Colonic mucosa (tissue), 4 donors: ENCODE data around the gene ADAMTS5. TPM values are rescaled to one million over a fixed set of nuclear protein-coding genes. Genes with fewer than 3 reads are reported as not detected.
A peak's percentile ranks its signal among the peaks of the same experiment; 100 is the strongest.

Source experiments
- DNase-seq: peaks from one replicate; pipeline ENCODE4 v3.0.0-alpha.2; 2020
- H3K27ac ChIP-seq: fragments of 200-600 bp; one replicate; pipeline ENCODE4 v1.8.0; 2021
- H3K27me3 ChIP-seq: fragments of 200-600 bp; one replicate; pipeline ENCODE4 v1.8.0; 2021
- H3K36me3 ChIP-seq: fragments of 200-600 bp; one replicate; pipeline ENCODE4 v1.8.0; 2021
- H3K4me1 ChIP-seq: fragments of 200-600 bp; one replicate; pipeline ENCODE4 v1.8.0; 2021; ENCODE audit warnings: mild to moderate bottlenecking
- H3K4me3 ChIP-seq: fragments of 200-600 bp; one replicate; pipeline ENCODE4 v1.8.0; 2021
- H3K9ac ChIP-seq, 2 donors: one replicate each; pipeline ENCODE4 v1.7.0; 2013; ENCODE audit warnings: control low read depth in 2 of 2, low read depth in 2 of 2, low read length in 2 of 2
- H3K9me3 ChIP-seq: fragments of 200-600 bp; one replicate; pipeline ENCODE4 v1.8.0; 2021
- CTCF ChIP-seq: fragments of 200-600 bp; IDR thresholded peaks from one replicate; pipeline ENCODE4 v1.8.0; 2022; ENCODE audit warnings: antibody characterized with exemption, mild to moderate bottlenecking
- intact Hi-C: fragments of 100-400 bp; cut with DNase I; formaldehyde crosslinking; loops from one replicate; pipeline ENCODE4 v1.14.1; 2022
- total RNA-seq, 2 donors: library from RNA; stranded (reverse); fragmentation: NEBNext Ultra II Directional in 1 of 2; extraction: Animal tissue kit (Norgen Biotek cat#: 25700) in 1 of 2; gene quantifications; one replicate each; pipeline ENCODE4 v1.2.1, GENCODE V29; 2021
- donor health status: healthy.
- donor health status: DM: no; HTN: no; CAD: no.
- donor health status: DM: no; HTN: no; CAD: no.

ADAMTS5 gene
- total RNA-seq, 2 donors from 2014 or later: 0.96 to 1.6 TPM

- Histone ChIP-seq H3K4me3 (no peak overlapping the region), H3K27me3 (no peaks in the 10 kb centered on the region), H3K9me3 (no peaks in the 10 kb centered on the region), H3K4me1 (no peaks in the 10 kb centered on the region), H3K27ac (no peak overlapping the region), H3K9ac (no peak overlapping the region), H3K36me3 (no peaks in the 10 kb centered on the region)
- TF ChIP-seq CTCF: no peak
- DNase-seq: no peak
- intact Hi-C loops: no loop called here
Measured at GRCh38 chr21:26948194-26948593, 18.7 kb downstream of the ADAMTS5 start.

- Histone ChIP-seq H3K9ac (no peak overlapping the region), H3K27ac (peak overlapping the region; percentile 9)
- intact Hi-C loops: no loop called here
Measured at GRCh38 chr21:26946744-26947446, 20.0 kb downstream of the ADAMTS5 start.

GRCh38 chr21:26945916-26946675, 20.8 kb downstream of the ADAMTS5 start:
- H3K4me3 ChIP-seq: no peak overlapping the region
- H3K9me3 ChIP-seq: no peaks in the 10 kb centered on the region
- intact Hi-C loops: no loop called here
- no peaks in the 10 kb centered on the region for H3K4me1 ChIP-seq
- TF ChIP-seq CTCF: no peak
- H3K27ac ChIP-seq: peak overlapping the region; percentile 9
- no peaks in the 10 kb centered on the region for H3K27me3 ChIP-seq
- no peaks in the 10 kb centered on the region for H3K36me3 ChIP-seq
- DNase-seq: no peak
- H3K9ac ChIP-seq: no peak overlapping the region

More at GRCh38 chr21:26946744-26947446, 20.0 kb downstream of the ADAMTS5 start:
- Histone ChIP-seq H3K4me3 (no peak overlapping the region), H3K9me3 (no peaks in the 10 kb centered on the region), H3K27me3 (no peaks in the 10 kb centered on the region), H3K36me3 (no peaks in the 10 kb centered on the region), H3K4me1 (no peaks in the 10 kb centered on the region)
- no peak for DNase-seq
- no peak for TF ChIP-seq CTCF

GRCh38 chr21:26943921-26944320, 23.0 kb downstream of the ADAMTS5 start:
- Histone ChIP-seq H3K27ac (no peak overlapping the region), H3K4me1 (no peaks in the 10 kb centered on the region), H3K9me3 (no peaks in the 10 kb centered on the region), H3K9ac (no peak overlapping the region), H3K27me3 (no peaks in the 10 kb centered on the region), H3K4me3 (no peak overlapping the region), H3K36me3 (no peaks in the 10 kb centered on the region)
- intact Hi-C loops: no loop called here
- TF ChIP-seq CTCF: no peak
- DNase-seq: no peak

- Histone ChIP-seq H3K27me3 (no peaks in the 10 kb centered on the region), H3K36me3 (no peaks in the 10 kb centered on the region), H3K9ac (no peak overlapping the region), H3K9me3 (no peaks in the 10 kb centered on the region), H3K27ac (no peak overlapping the region), H3K4me1 (no peaks in the 10 kb centered on the region), H3K4me3 (no peak overlapping the region)
- intact Hi-C loops: no loop called here
- no peak for DNase-seq
- TF ChIP-seq CTCF: no peak
Measured at GRCh38 chr21:26941421-26941820, 25.5 kb downstream of the ADAMTS5 start.
